ENCODE measurements around the gene RNF40.
"Not testable (repeated sequence)": the region's sequence is repeated elsewhere in the genome, so short reads cannot be mapped to it uniquely, and the experiment has no call there.

GRCh38 chr16:30809675-30810074 is 47.6 kb downstream of the RNF40 start:
- TF ChIP-seq, protein P1, sequence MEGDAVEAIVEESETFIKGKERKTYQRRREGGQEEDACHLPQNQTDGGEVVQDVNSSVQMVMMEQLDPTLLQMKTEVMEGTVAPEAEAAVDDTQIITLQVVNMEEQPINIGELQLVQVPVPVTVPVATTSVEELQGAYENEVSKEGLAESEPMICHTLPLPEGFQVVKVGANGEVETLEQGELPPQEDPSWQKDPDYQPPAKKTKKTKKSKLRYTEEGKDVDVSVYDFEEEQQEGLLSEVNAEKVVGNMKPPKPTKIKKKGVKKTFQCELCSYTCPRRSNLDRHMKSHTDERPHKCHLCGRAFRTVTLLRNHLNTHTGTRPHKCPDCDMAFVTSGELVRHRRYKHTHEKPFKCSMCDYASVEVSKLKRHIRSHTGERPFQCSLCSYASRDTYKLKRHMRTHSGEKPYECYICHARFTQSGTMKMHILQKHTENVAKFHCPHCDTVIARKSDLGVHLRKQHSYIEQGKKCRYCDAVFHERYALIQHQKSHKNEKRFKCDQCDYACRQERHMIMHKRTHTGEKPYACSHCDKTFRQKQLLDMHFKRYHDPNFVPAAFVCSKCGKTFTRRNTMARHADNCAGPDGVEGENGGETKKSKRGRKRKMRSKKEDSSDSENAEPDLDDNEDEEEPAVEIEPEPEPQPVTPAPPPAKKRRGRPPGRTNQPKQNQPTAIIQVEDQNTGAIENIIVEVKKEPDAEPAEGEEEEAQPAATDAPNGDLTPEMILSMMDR (IDR thresholded peaks at IDR 0.05; ENCODE audit: poor library complexity), result not testable (repeated sequence)
- not testable (repeated sequence) for TF ChIP-seq EZH2phosphoT487 (IDR thresholded peaks at IDR 0.05; ENCODE audit: low read depth, severe bottlenecking, unreplicated experiment)
